Hepatocyte (in vitro differentiated cells): ENCODE results near the gene VPS52. TPM values are rescaled to one million over a fixed set of nuclear protein-coding genes. Genes with fewer than 3 reads are reported as not detected.

Experiments used
- DNase-seq: peaks from one replicate; pipeline ENCODE4 v3.0.0-alpha.2; 2016; ENCODE audit warnings: low spot score
- H2AFZ ChIP-seq: fragments of 200-600 bp; sonication (generic); 2 replicates; pipeline ENCODE4 v1.6.0; 2016; ENCODE audit warnings: antibody characterized with exemption, mild to moderate bottlenecking
- H3K27ac ChIP-seq: fragments of 200-600 bp; sonication (generic); 2 replicates; pipeline ENCODE4 v1.5.1; 2016; ENCODE audit warnings: mild to moderate bottlenecking
- H3K27me3 ChIP-seq: fragments of 200-600 bp; sonication (generic); 2 replicates; pipeline ENCODE4 v1.6.1; 2016
- H3K36me3 ChIP-seq: fragments of 200-600 bp; sonication (generic); replicated peaks from 2 replicates; pipeline ENCODE4 v1.5.1; 2016; ENCODE audit warnings: low read depth; ENCODE audit not compliant: insufficient read depth
- H3K4me1 ChIP-seq: fragments of 200-600 bp; sonication (generic); 2 replicates; pipeline ENCODE4 v1.5.1; 2016; ENCODE audit warnings: mild to moderate bottlenecking, moderate library complexity; ENCODE audit not compliant: insufficient read depth
- H3K4me2 ChIP-seq: fragments of 200-600 bp; sonication (generic); 2 replicates; pipeline ENCODE4 v1.6.0; 2016
- H3K4me3 ChIP-seq: fragments of 200-600 bp; sonication (generic); 2 replicates; pipeline ENCODE4 v1.5.1; 2016; ENCODE audit warnings: mild to moderate bottlenecking
- H3K79me2 ChIP-seq: fragments of 200-600 bp; sonication (generic); 2 replicates; pipeline ENCODE4 v1.6.0; 2017; ENCODE audit warnings: mild to moderate bottlenecking
- H3K9me2 ChIP-seq: fragments of 200-600 bp; sonication (generic); replicated peaks from 2 replicates; pipeline ENCODE4 v1.6.0; 2017; ENCODE audit warnings: mild to moderate bottlenecking; ENCODE audit not compliant: insufficient read depth
- H3K9me3 ChIP-seq: fragments of 200-600 bp; sonication (generic); 2 replicates; pipeline ENCODE4 v1.5.1; 2016; ENCODE audit warnings: low read depth, mild to moderate bottlenecking
- H4K20me1 ChIP-seq: fragments of 200-600 bp; sonication (generic); 2 replicates; pipeline ENCODE4 v1.6.0; 2016; ENCODE audit warnings: mild to moderate bottlenecking; ENCODE audit not compliant: insufficient read depth, poor library complexity, severe bottlenecking
- EZH2 ChIP-seq: fragments of 200-600 bp; sonication (generic); IDR thresholded peaks from 2 replicates; pipeline ENCODE4 v1.6.1; 2016; ENCODE audit warnings: antibody characterized with exemption, mild to moderate bottlenecking, borderline replicate concordance
- EZH2phosphoT487 ChIP-seq: fragments of 200-600 bp; sonication (generic); IDR thresholded peaks from one replicate; pipeline ENCODE4 v1.6.1; 2018; ENCODE audit warnings: antibody characterized with exemption, mild to moderate bottlenecking, low read depth, moderate library complexity; ENCODE audit not compliant: unreplicated experiment, severe bottlenecking
- WGBS: methylation state at CpG from one replicate; pipeline ENCODE4 v1.1.6; 2016; ENCODE audit warnings: low lambda C conversion rate; ENCODE audit errors: missing lambda C conversion rate; 5-methylcytosine and 5-hydroxymethylcytosine counted together
- polyA plus RNA-seq: library from polyadenylated mRNA; unstranded; fragments of >200 nt; fragmentation: Nextera tagmentation; extraction: Ambion mirVana; gene quantifications from 2 replicates; pipeline ENCODE4 v1.2.1, GENCODE V29; 2016
- total RNA-seq: library from RNA; depleted of rRNA; stranded (reverse); fragments of >200 nt; gene quantifications from 2 replicates; pipeline ENCODE4 v1.2.3, GENCODE V29; 2014
- TF ChIP-seq, protein P1 (sequence below): fragments of 200-600 bp; sonication (generic); IDR thresholded peaks from 2 replicates; pipeline ENCODE4 v1.5.1; 2016; ENCODE audit warnings: antibody characterized with exemption, mild to moderate bottlenecking; ENCODE audit not compliant: poor library complexity

Gene VPS52, protein sequence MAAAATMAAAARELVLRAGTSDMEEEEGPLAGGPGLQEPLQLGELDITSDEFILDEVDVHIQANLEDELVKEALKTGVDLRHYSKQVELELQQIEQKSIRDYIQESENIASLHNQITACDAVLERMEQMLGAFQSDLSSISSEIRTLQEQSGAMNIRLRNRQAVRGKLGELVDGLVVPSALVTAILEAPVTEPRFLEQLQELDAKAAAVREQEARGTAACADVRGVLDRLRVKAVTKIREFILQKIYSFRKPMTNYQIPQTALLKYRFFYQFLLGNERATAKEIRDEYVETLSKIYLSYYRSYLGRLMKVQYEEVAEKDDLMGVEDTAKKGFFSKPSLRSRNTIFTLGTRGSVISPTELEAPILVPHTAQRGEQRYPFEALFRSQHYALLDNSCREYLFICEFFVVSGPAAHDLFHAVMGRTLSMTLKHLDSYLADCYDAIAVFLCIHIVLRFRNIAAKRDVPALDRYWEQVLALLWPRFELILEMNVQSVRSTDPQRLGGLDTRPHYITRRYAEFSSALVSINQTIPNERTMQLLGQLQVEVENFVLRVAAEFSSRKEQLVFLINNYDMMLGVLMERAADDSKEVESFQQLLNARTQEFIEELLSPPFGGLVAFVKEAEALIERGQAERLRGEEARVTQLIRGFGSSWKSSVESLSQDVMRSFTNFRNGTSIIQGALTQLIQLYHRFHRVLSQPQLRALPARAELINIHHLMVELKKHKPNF
- total RNA-seq (28.8 and 43.2 TPM in 2 replicates), polyA plus RNA-seq (42.5 and 48.3 TPM in 2 replicates)

DNA sequence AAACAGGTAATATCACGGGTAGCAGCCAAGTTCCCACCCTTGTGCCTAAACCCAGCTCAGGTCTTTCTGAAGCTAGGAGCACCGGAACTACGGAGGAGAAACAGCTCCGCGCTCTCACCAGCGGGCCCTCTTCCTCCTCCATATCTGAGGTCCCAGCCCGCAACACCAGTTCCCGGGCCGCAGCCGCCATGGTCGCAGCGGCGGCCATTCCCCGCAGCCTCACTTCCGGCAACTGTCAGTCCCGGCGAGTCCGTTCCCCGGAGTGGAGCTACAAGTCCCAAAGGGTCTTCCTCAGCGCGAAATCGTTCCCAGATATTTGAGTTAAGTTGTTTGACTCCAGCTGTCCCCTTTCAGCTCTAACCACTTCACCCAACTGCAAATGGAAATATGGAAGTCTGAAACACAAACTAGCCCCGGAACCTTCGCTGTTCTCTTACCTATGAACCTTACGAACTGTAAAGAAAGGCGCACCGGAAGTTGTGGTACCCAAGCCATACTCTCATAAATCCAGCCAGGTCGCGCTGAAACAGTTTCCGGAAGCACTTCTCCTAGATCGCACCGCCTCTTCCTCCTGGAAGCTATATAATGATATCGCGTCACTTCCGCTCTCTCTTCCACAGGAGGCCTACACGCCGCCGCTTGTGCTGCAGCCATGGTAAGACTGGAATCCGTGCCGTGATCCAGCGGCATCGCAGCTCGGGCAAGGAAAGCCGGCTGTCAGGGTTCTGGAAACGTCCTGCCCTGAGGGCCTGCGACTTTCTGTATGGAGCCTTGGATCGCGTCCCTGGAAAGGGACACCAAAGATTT lies at the start of gene VPS52, which contains the start of gene RPS18:
TSS of gene VPS52 (minus strand) at position 409 of the 807 bp plus-strand sequence. CDS start at position 208, 201 bp downstream.
TSS of gene RPS18 (plus strand) at position 608 of the 807 bp plus-strand sequence. CDS start at position 653, 45 bp downstream.
- TF ChIP-seq EZH2phosphoT487 (no peak), EZH2 (peak; percentile 12)
- DNase-seq, result peak; percentile 98
- H4K20me1 ChIP-seq, result peaks cover 28% of the 10 kb centered on the region
- peaks cover 4% of the 10 kb centered on the region for H3K36me3 ChIP-seq
- peak within 1 kb of the TSS; percentile 98 for H3K27ac ChIP-seq
- 1% methylated on average over 48 of the region's 48 CpGs for WGBS
- peak within 1 kb of the TSS; percentile 96 for H3K4me2 ChIP-seq
- H3K9me3 ChIP-seq, result no peaks in the 10 kb centered on the region
- peak within 1 kb of the TSS; percentile 82 for H2AFZ ChIP-seq
- peaks cover 43% of the 10 kb centered on the region for H3K4me1 ChIP-seq
- H3K27me3 ChIP-seq, result no peaks in the 10 kb centered on the region
- no peaks in the 10 kb centered on the region for H3K9me2 ChIP-seq
- H3K4me3 ChIP-seq, result peak within 1 kb of the TSS; percentile 73
- peaks cover 52% of the 10 kb centered on the region for H3K79me2 ChIP-seq

DNA sequence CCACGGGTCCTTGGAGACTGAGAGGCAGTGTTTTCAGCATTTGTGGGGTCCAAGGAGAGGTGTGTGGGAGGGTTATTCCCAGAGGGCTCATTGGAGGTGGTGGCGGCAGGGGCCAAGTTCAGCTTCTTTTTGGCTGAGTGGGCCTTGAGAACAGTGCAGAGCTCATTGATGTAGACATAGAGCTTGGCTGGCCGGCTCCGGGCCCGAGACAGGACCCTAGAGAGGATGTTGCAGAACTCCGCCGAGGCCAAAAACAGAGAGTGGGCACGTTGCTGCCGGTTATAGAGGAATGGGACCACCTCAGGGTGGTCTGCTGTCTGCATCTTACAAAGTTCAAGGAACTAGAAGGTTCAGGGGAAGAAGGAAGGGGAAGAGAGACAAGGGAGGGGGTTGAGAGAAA lies 49.6 kb upstream of the VPS52 start:
- TF ChIP-seq, protein P1, sequence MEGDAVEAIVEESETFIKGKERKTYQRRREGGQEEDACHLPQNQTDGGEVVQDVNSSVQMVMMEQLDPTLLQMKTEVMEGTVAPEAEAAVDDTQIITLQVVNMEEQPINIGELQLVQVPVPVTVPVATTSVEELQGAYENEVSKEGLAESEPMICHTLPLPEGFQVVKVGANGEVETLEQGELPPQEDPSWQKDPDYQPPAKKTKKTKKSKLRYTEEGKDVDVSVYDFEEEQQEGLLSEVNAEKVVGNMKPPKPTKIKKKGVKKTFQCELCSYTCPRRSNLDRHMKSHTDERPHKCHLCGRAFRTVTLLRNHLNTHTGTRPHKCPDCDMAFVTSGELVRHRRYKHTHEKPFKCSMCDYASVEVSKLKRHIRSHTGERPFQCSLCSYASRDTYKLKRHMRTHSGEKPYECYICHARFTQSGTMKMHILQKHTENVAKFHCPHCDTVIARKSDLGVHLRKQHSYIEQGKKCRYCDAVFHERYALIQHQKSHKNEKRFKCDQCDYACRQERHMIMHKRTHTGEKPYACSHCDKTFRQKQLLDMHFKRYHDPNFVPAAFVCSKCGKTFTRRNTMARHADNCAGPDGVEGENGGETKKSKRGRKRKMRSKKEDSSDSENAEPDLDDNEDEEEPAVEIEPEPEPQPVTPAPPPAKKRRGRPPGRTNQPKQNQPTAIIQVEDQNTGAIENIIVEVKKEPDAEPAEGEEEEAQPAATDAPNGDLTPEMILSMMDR, result no peak
- no peak for TF ChIP-seq EZH2phosphoT487
- TF ChIP-seq EZH2, result no peak
- Histone ChIP-seq H3K4me1 (peaks cover 21% of the 10 kb centered on the region), H3K4me3 (no peak overlapping the region)

DNA sequence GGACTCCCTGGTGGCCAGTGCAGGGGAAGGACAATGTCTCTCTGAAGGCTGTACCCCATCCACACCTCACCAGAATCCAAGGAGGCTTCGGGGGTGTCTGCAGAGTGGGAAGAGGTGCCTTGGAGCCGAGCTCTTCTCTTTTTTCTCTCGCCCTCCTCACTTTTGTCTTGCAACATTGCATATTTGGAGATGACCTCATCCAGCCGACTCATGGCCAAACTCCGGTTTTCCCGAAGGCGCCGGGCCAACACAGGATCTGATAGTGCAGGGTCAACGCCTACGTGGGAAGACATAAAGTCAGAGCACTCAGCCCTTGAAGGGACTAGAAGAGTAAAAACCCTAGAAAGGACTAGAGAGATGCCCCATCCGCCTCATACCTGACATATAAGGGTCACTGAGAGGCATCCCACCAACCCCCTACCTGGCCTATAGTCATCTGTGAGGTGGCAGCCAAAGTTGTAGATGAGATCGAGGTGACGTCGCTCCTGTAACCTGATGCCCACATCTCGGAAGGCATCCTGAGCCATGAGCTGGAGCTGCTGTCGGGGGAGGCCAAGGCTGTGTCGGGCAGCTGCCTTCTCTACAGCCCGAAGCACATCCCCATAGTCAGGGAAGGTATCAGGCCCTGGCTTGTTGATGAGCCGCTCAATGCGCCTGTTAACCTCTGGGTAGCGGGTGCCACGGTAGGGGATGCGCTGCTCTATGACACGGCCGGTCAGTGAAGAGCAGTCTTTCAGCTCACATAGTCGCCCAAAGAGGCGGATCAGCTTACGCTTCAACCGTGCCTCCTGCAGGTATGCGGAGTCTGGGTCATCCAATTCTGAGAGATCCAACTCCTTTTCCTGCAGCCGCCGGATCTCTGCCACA lies 48.9 kb upstream of the VPS52 start:
- peak overlapping the region; percentile 54 for H3K27ac ChIP-seq
- no peak overlapping the region for H3K4me3 ChIP-seq
- TF ChIP-seq, protein P1, result no peak
- TF ChIP-seq EZH2phosphoT487 (no peak), EZH2 (no peak)
- no peaks in the 10 kb centered on the region for H4K20me1 ChIP-seq
- 84% methylated on average over 32 of the region's 32 CpGs for whole genome bisulfite sequencing
- H3K36me3 ChIP-seq, result no peaks in the 10 kb centered on the region
- H3K79me2 ChIP-seq, result peaks cover 34% of the 10 kb centered on the region
- no peaks in the 10 kb centered on the region for H3K9me3 ChIP-seq
- DNase-seq, result peak; percentile 44
- peaks cover 21% of the 10 kb centered on the region for H3K4me1 ChIP-seq
- no peaks in the 10 kb centered on the region for H3K9me2 ChIP-seq
- no peak overlapping the region for H2AFZ ChIP-seq
- H3K4me2 ChIP-seq, result peak overlapping the region; percentile 21
- H3K27me3 ChIP-seq, result no peaks in the 10 kb centered on the region

More for the DNA sequence above, 49.6 kb upstream of the VPS52 start:
- Histone ChIP-seq H2AFZ (no peak overlapping the region), H3K4me2 (peak overlapping the region; percentile 74), H3K27ac (no peak overlapping the region), H3K9me2 (no peaks in the 10 kb centered on the region), H4K20me1 (no peaks in the 10 kb centered on the region), H3K9me3 (no peaks in the 10 kb centered on the region), H3K79me2 (peaks cover 34% of the 10 kb centered on the region), H3K27me3 (no peaks in the 10 kb centered on the region), H3K36me3 (no peaks in the 10 kb centered on the region)
- no peak for DNase-seq
- 96% methylated on average over 9 of the region's 9 CpGs for WGBS
